ENCODE measurements around the gene LRWD1.
"Not testable (repeated sequence)": the region's sequence is repeated elsewhere in the genome, so short reads cannot be mapped to it uniquely, and the experiment has no call there.

LRWD1 gene

DNA sequence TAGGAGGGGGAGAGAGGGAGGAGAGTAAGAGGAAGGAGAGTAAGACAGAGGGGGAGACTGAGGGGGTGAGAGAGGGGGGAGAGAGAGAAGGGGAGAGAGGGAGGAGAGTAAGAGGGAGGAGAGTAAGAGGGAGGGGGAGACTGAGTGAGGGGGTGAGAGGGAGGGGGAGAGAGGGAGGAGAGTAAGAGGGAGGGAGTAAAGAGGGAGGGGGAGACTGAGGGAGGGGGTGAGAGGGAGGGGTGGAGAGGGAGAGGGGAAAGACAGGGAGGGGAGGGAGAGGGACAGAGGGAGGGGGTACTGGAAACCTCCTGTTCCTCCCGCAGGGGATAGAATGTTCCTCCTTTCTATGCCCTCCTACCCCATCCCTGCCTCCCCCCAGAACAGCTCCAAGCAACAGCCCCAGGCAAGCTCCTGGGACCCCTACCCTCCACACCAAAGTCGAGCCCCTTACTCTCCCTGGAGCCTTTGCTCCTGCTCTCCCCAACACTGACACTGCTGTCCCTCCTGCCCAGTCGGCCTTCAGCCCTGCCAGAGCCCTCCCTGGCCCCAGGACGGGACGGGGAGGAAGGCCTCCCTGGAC lies 47.9 kb downstream of the LRWD1 start:
- H3K4me1 ChIP-seq (ENCODE audit: insufficient read depth, low read length); H3K9ac ChIP-seq (ENCODE audit: low read length); H3K9me3 ChIP-seq (ENCODE audit: low read length); H3K4me3 ChIP-seq (ENCODE audit: low read depth in 1 of 2, low read length in 2 of 2); H3K27me3 ChIP-seq (ENCODE audit: control insufficient read depth in 1 of 2, insufficient read depth in 2 of 2, low read length in 2 of 2); H3K36me3 ChIP-seq (ENCODE audit: insufficient read depth, low read length): not testable (repeated sequence)
- H3K27ac ChIP-seq (ENCODE audit: low read depth, low read length) = peak overlapping the region; percentile 19

DNA sequence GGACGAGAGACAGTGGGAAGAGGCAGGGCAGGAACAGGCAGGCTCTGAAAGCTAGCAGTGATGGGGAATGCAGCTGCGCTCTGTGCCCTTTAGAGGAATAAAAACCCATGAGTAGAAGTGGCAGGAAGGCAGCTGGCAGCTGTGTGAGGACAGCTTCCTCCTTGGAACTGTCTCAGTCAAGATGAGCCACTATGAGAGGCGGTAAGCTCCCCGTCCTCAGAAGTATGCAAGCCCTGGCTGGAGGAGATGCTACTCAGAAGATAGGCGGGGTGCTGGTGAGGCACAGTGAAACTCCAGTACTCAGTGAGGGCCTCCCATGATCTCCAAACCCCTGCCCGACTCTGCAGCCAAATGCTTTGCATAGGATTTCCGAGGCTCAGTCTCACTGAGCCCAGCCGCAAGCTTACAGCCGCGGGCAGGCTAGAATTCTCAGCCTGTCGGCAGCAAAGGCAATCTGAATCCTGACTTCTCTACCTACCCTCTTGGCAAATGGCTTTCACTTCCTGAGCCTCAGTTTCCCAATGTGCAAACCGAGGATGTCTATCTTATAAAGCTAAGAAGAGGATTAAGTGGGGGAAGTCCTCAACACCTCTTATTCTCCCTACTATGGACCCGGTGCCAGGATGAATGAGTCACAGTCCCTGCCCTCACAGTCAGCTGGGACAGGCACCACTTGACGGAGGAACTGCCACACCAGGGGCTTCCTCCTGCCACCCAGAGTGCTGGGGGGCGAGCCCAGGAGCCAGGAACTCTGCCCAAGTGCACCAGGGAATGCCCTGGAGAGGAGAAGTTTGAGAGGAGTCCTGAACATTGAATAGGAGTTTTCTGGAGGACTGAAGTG lies 50.3 kb downstream of the LRWD1 start:
- H3K9ac ChIP-seq (ENCODE audit: low read length); H3K4me3 ChIP-seq (ENCODE audit: low read depth in 1 of 2, low read length in 2 of 2); H3K27ac ChIP-seq (ENCODE audit: low read depth, low read length): not testable (repeated sequence)

DNA sequence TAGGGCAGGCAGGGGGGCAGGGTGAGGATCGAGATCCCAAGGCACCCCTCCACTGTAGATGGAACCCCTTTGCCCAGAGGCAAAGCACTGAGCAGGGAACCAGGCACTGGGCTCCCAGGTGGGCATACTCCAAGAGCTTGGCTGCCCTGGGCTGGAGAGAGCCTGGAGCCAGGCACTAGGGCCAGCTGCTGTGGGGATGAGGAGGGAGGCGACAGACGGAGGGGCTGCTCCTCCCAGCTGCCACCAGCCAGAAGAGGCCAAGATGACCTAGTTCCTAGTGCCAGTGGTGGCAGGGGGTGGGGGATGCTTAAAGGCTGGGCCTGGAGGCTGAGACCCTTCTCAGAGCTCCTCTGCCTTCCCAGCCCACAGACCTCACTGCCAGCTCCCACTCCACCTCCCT lies 51.1 kb downstream of the LRWD1 start:
- not testable (repeated sequence) for H3K9ac ChIP-seq (ENCODE audit: low read length); H3K4me3 ChIP-seq (ENCODE audit: low read depth in 1 of 2, low read length in 2 of 2); H3K9me3 ChIP-seq (ENCODE audit: low read length); H3K27ac ChIP-seq (ENCODE audit: low read depth, low read length); H3K36me3 ChIP-seq (ENCODE audit: insufficient read depth, low read length); H3K4me1 ChIP-seq (ENCODE audit: insufficient read depth, low read length); H3K27me3 ChIP-seq (ENCODE audit: control insufficient read depth in 1 of 2, insufficient read depth in 2 of 2, low read length in 2 of 2)

More for the DNA sequence above, 50.3 kb downstream of the LRWD1 start:
- H3K27me3 ChIP-seq (ENCODE audit: control insufficient read depth in 1 of 2, insufficient read depth in 2 of 2, low read length in 2 of 2); H3K4me1 ChIP-seq (ENCODE audit: insufficient read depth, low read length); H3K36me3 ChIP-seq (ENCODE audit: insufficient read depth, low read length); H3K9me3 ChIP-seq (ENCODE audit: low read length): not testable (repeated sequence)

DNA sequence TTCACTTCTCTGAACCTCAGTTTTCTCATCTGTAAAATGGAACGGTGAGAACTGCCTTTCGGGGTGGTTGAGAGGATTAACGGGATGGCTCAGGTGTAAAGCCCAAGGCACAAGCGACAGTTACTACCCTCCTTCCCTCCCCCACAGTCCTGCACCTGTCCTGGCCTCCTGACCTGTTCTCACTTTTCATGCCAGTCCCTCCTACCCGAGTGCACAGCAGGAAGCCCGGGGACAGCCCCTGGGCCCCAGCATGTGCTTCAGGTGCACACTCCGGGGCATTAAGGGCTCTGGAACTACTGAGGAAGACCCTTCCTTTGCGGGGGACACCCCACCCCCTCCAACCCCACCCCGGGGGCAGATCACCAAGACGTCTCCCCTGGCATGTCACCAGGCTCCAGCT lies 52.2 kb downstream of the LRWD1 start:
- H3K36me3 ChIP-seq (ENCODE audit: insufficient read depth, low read length); H3K27me3 ChIP-seq (ENCODE audit: control insufficient read depth in 1 of 2, insufficient read depth in 2 of 2, low read length in 2 of 2); H3K4me1 ChIP-seq (ENCODE audit: insufficient read depth, low read length); H3K9me3 ChIP-seq (ENCODE audit: low read length); H3K27ac ChIP-seq (ENCODE audit: low read depth, low read length); H3K4me3 ChIP-seq (ENCODE audit: low read depth in 1 of 2, low read length in 2 of 2); H3K9ac ChIP-seq (ENCODE audit: low read length): not testable (repeated sequence)

DNA sequence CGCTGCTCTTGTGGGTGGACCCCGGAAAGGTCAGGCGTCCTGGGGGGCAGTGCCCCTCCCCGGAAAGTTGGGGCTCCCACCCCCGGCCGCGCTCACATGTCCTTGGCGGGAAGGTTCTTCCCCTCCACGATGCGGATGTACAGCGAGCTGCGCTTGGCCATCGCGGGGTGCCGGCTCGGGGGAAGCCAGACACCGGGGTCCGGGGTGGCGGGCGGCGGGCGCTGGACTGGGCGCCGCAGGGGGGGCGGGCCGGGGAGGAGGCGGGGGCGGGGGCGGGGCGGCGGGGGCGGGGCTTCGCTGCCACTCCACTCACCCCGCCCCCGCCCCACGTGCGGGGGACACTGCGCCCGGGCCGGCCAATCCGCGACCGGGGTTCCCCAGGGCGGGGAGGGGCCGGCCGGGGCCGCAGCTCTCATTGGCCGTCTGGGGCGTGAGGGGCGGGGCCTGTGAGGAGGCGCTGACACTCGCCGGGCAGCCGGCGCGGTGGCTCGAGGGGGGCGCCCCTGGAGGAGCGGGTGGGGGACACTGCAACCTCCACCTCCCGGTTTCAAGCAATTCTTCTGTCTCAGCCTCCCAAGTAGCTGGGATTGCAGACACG lies 52.9 kb downstream of the LRWD1 start, which contains the start of gene RASA4B:
RASA4B (minus strand) TSS at position 228 of the 598 bp plus-strand sequence; CDS start at position 161, 67 bp downstream.
- not testable (repeated sequence) for H3K9me3 ChIP-seq (ENCODE audit: low read length)

DNA sequence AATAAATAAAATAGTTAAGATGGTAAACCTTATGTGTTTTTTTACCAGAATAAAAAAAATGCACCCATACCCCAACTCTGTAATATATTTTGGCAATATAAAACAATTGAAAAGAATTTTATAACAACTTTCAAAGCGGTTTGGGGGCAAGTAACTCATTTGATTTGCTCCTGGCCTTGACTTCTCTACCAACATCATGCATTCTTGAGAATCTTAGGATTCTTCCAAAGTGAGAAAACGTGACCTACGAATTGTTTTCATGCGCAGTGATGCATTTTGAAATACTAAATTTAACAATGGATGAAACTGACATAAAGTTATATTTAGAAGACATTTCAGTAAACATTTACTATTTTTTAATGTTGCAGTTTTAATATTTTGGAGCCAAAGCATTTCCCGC lies 56.0 kb downstream of the LRWD1 start:
- H3K9ac ChIP-seq (ENCODE audit: low read length); H3K4me3 ChIP-seq (ENCODE audit: low read depth in 1 of 2, low read length in 2 of 2); H3K27me3 ChIP-seq (ENCODE audit: control insufficient read depth in 1 of 2, insufficient read depth in 2 of 2, low read length in 2 of 2); H3K4me1 ChIP-seq (ENCODE audit: insufficient read depth, low read length); H3K36me3 ChIP-seq (ENCODE audit: insufficient read depth, low read length); H3K9me3 ChIP-seq (ENCODE audit: low read length); H3K27ac ChIP-seq (ENCODE audit: low read depth, low read length): not testable (repeated sequence)

More for the DNA sequence above, 52.9 kb downstream of the LRWD1 start, which contains the start of gene RASA4B:
- not testable (repeated sequence) for H3K27ac ChIP-seq (ENCODE audit: low read depth, low read length); H3K36me3 ChIP-seq (ENCODE audit: insufficient read depth, low read length); H3K9ac ChIP-seq (ENCODE audit: low read length); H3K4me1 ChIP-seq (ENCODE audit: insufficient read depth, low read length); H3K27me3 ChIP-seq (ENCODE audit: control insufficient read depth in 1 of 2, insufficient read depth in 2 of 2, low read length in 2 of 2); H3K4me3 ChIP-seq (ENCODE audit: low read depth in 1 of 2, low read length in 2 of 2)

Data from muscle layer of colon (tissue), 2 donors.